Vagina (tissue), 2 donors: ENCODE measurements around the gene ANO6.

Source experiments
- CTCF ChIP-seq, 3 experiments: fragments of 450-650 bp in 2 of 3; fragments of 200-600 bp in 1 of 3; sonication (generic) in 1 of 3; IDR thresholded peaks; one replicate each; pipeline ENCODE4 v1.5.1; 2017 to 2019; ENCODE audit warnings: antibody characterized with exemption in 3 of 3, mild to moderate bottlenecking in 2 of 3, moderate library complexity in 2 of 3
- POLR2A ChIP-seq, 2 donors: fragments of 450-650 bp; IDR thresholded peaks; one replicate each; pipeline ENCODE4 v1.6.1; 2017; ENCODE audit warnings: antibody characterized with exemption in 2 of 2, mild to moderate bottlenecking in 2 of 2, moderate library complexity in 2 of 2

DNA sequence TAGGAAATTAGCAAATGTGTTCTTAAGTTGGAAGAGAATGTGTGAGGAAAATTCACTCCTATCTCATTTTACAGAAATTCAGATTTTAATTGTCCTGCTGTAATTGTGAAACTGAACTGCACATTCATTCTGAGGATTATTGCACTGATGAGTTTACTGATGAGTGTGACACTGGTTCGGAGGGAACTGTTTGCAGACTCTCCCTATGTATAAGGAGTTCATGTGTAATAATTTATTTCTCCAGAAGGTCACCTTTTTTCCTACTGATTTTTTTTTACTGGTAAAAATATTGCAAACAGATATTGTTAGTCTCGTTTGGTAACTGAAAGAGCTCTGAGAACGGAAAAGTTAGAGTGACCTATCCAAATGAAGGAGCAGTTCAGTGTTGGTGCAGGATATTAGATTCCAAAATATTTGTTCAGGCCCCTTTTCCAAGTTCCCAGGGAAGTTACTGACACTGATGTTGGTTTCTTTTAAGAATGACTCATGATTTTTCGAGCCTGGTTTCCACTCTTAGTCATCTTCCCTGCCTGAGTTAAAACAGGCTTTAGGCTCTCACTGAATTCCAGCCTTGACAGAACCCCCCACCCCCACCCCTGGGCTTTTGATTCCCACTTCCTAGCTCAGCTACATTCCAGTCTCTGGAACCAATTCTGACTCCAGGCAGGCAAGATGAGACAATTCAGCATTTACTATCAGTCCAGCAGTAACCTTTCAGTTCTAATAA, 18.4 kb downstream of the ANO6 start:
- TF ChIP-seq CTCF (IDR thresholded peaks at IDR 0.05) (no peak), POLR2A (IDR thresholded peaks at IDR 0.05) (no peak)
